Natural killer cell (primary cell): ENCODE measurements around the gene SNHG17. TPM values are rescaled to one million over a fixed set of nuclear protein-coding genes. Genes with fewer than 3 reads are reported as not detected.
A peak's percentile ranks its signal among the peaks of the same experiment; 100 is the strongest.

Experiments used
- ATAC-seq, 3 donors: fragments of 150-1000 bp in 2 of 3; fragments of 200-7000 bp in 1 of 3; cut with Tn5 transposase; 1 replicate in 1 of 3; 2 replicates in 2 of 3; pipeline ENCODE4 v1.10.0; 2021; ENCODE audit warnings: mild to moderate bottlenecking in 2 of 3, moderate library complexity in 2 of 3
- DNase-seq, 2 donors: peaks; one replicate each; pipeline versions ENCODE4 v3.0.0 to v3.0.0-alpha.2; 2013 to 2021; ENCODE audit warnings: mixed read lengths in 1 of 2
- H3K27ac ChIP-seq: one replicate; pipeline ENCODE4 v1.5.1; 2013; ENCODE audit warnings: mild to moderate bottlenecking, low read length
- H3K27me3 ChIP-seq: one replicate; pipeline ENCODE4 v1.6.1; 2013; ENCODE audit warnings: low read length; ENCODE audit not compliant: control insufficient read depth, insufficient read depth
- H3K36me3 ChIP-seq: one replicate; pipeline ENCODE4 v1.6.1; 2013; ENCODE audit warnings: low read length; ENCODE audit not compliant: control insufficient read depth, insufficient read depth
- H3K4me1 ChIP-seq: one replicate; pipeline ENCODE4 v1.6.1; 2013; ENCODE audit warnings: low read length; ENCODE audit not compliant: control insufficient read depth, insufficient read depth
- H3K4me3 ChIP-seq: one replicate; pipeline ENCODE4 v1.5.1; 2013; ENCODE audit warnings: low read length
- H3K9me3 ChIP-seq: one replicate; pipeline ENCODE4 v1.6.1; 2013; ENCODE audit warnings: low read length; ENCODE audit not compliant: control insufficient read depth, insufficient read depth
- H3K27ac Mint-ChIP-seq, 2 donors: one replicate each; pipeline ENCODE4 v1.8.0; 2022; ENCODE audit warnings: mild to moderate bottlenecking in 2 of 2, mixed read lengths in 2 of 2, moderate library complexity in 1 of 2
- H3K27me3 Mint-ChIP-seq, 2 donors: one replicate each; pipeline ENCODE4 v1.8.0; 2022; ENCODE audit warnings: low read depth in 2 of 2, mixed read lengths in 2 of 2
- H3K36me3 Mint-ChIP-seq: one replicate; pipeline ENCODE4 v1.8.0; 2022; ENCODE audit warnings: mixed read lengths
- H3K4me1 Mint-ChIP-seq, 2 donors: one replicate each; pipeline ENCODE4 v1.8.0; 2022; ENCODE audit warnings: mixed read lengths in 2 of 2
- H3K4me3 Mint-ChIP-seq: one replicate; pipeline ENCODE4 v1.8.0; 2022; ENCODE audit warnings: mild to moderate bottlenecking, moderate library complexity, mixed read lengths
- H3K9me3 Mint-ChIP-seq, 2 donors: one replicate each; pipeline ENCODE4 v1.8.0; 2022; ENCODE audit warnings: mixed read lengths in 2 of 2
- WGBS: methylation state at CpG from one replicate; pipeline ENCODE4 v1.1.7; 2013; ENCODE audit warnings: missing lambda C conversion rate; ENCODE audit not compliant: insufficient coverage; 5-methylcytosine and 5-hydroxymethylcytosine counted together
- intact Hi-C: fragments of 100-400 bp; cut with micrococcal nuclease; formaldehyde crosslinking; loops from one replicate; pipeline ENCODE4 v1.14.2; 2022
- total RNA-seq, 4 donors: library from RNA; stranded (reverse); fragments of 120-200 nt in 1 of 4; gene quantifications; one replicate each; pipeline versions ENCODE4 v1.2.3 to v1.2.4, GENCODE V29; 2013 to 2022
- TF ChIP-seq, protein P1 (sequence below): fragments of 200-600 bp; IDR thresholded peaks from one replicate; pipeline ENCODE4 v1.8.0; 2022; ENCODE audit warnings: antibody characterized with exemption

The SNHG17 gene
- total RNA-seq, 3 donors from 2014 or later (not counting 1 experiment from before 2014, with no cell fraction given): 53.5 to 64.0 (median 53.8) TPM

DNA sequence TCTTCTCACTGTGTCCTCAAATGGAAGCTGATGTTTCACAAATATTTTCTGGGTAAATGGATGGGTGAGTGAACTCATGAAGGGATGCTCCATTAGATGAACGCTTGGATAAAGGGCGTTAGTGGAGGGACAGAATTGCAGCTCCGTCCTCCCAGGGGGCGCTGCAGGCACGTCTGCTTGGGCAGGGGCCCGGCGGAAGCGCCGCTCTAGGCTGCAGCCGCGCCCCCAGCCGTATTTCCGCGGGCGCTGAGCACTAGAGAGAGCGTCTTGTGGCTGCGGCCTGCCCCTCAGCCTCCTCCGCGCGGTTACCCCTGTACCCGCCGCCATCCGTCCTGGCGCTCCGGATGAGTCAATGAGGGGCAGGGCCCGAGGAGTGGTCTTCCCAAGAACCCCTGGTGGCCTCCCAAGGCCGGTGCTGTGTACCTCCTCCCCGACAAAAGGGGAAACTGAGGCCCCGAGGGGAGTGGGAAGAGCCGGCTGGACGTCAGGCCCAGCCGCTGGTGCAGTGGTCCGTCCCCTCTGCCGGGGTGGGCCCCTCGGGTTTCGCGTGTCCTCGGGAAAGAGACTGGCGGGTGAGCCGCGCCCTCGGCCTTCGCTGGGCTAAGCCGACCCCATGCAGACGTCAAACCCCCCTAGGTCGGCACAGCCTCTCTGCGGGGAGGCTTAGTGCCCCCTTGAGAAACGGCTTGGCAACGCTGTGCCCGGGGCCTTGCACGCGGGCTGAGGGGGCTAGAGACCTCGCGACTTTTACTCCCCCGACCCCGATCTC, 11.5 kb upstream of the SNHG17 start:
- peak; percentile 96 to 98 (median 98) for ATAC-seq
- 3% methylated on average over 56 of the region's 56 CpGs for WGBS
- H3K36me3 Mint-ChIP-seq: no peaks in the 10 kb centered on the region

DNA sequence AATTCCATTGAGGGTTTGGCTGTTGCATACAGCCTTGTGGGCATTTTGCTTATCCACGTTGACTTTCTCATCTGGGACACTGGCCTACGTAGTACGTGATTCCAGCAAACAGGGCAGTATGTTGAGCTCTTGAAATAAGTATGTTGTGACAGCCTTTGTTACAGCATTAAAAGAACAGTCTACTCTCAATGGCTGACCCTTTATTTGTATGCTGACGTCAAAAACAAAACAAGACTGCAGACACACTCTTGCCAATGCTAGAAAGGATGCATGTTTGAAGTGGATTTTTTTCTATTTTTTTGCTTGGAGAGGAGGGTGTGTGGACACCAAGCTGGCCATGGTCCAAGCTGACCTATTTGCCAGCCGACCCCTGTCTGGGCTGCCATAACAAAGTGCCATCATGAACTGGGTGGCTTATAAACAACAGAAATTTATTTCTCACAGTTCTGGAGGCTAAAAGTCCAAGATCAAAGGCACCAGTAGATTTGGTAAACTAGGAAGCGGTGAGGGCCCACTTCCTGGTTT, 10.8 kb upstream of the SNHG17 start:
- Mint-ChIP-seq H3K4me1 (peaks cover 22 to 26% of the 10 kb centered on the region in 2 donors), H3K27me3 (peaks cover 11 to 14% of the 10 kb centered on the region in 2 donors), H3K4me3 (peak overlapping the region; percentile 92), H3K27ac (peak overlapping the region; percentile 81 to 88), H3K9me3 (no peaks in the 10 kb centered on the region), H3K36me3 (no peaks in the 10 kb centered on the region)
- Histone ChIP-seq H3K36me3 (no peaks in the 10 kb centered on the region), H3K27ac (peak overlapping the region; percentile 85), H3K9me3 (no peaks in the 10 kb centered on the region), H3K4me1 (peaks cover 25% of the 10 kb centered on the region), H3K27me3 (no peaks in the 10 kb centered on the region), H3K4me3 (peak overlapping the region; percentile 97)
- DNase-seq: no peak
- peak in 1 of 3 donors; percentile 1 for ATAC-seq
- intact Hi-C loops: loop anchor here (1.0 kb wide), 2 partner anchors 11 to 26 kb away; partner anchors contain the start of genes RALGAPB and SNHG17
- TF ChIP-seq, protein P1, sequence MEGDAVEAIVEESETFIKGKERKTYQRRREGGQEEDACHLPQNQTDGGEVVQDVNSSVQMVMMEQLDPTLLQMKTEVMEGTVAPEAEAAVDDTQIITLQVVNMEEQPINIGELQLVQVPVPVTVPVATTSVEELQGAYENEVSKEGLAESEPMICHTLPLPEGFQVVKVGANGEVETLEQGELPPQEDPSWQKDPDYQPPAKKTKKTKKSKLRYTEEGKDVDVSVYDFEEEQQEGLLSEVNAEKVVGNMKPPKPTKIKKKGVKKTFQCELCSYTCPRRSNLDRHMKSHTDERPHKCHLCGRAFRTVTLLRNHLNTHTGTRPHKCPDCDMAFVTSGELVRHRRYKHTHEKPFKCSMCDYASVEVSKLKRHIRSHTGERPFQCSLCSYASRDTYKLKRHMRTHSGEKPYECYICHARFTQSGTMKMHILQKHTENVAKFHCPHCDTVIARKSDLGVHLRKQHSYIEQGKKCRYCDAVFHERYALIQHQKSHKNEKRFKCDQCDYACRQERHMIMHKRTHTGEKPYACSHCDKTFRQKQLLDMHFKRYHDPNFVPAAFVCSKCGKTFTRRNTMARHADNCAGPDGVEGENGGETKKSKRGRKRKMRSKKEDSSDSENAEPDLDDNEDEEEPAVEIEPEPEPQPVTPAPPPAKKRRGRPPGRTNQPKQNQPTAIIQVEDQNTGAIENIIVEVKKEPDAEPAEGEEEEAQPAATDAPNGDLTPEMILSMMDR: no peak
- 85% methylated on average over 6 of the region's 6 CpGs for WGBS

More for the DNA sequence above, 11.5 kb upstream of the SNHG17 start:
- peak overlapping the region; percentile 92 for H3K4me3 Mint-ChIP-seq
- Histone ChIP-seq H3K9me3 (no peaks in the 10 kb centered on the region), H3K27me3 (no peaks in the 10 kb centered on the region), H3K36me3 (no peaks in the 10 kb centered on the region), H3K4me3 (peak overlapping the region; percentile 97), H3K4me1 (peaks cover 25% of the 10 kb centered on the region), H3K27ac (peak overlapping the region; percentile 85)
- no peaks in the 10 kb centered on the region for H3K9me3 Mint-ChIP-seq
- intact Hi-C loops: loop anchor here (1.0 kb wide), 2 partner anchors 11 to 26 kb away; partner anchors contain the start of genes RALGAPB and SNHG17
- peaks cover 22 to 26% of the 10 kb centered on the region in 2 donors for H3K4me1 Mint-ChIP-seq
- TF ChIP-seq, protein P1: peak; percentile 100
- peak; percentile 91 to 97 for DNase-seq
- H3K27ac Mint-ChIP-seq: peak overlapping the region; percentile 81 to 88
- peaks cover 10 to 12% of the 10 kb centered on the region in 2 donors for H3K27me3 Mint-ChIP-seq

DNA sequence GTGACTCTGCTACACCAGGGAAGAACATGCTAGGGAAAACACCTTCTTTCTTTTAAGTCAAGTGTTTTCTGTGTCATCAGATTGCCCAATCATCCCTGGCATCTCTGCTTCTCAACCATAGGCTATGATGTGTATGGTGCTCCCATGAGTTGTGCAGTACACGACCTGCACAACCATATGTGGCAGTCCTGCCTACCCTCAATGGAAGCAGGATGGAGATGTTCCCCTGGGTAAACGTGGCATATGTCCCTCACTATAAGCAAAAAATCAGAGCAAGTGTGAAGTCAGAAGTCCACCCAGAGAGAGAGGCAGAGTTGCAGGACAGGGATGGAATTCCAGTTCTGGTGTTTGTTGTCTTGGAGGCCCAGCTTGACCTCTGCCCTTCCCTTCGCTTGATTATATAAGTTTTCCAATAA, 10.3 kb upstream of the SNHG17 start:
- peaks cover 11 to 14% of the 10 kb centered on the region in 2 donors for H3K27me3 Mint-ChIP-seq
- ATAC-seq: no peak
- Histone ChIP-seq H3K9me3 (no peaks in the 10 kb centered on the region), H3K27me3 (no peaks in the 10 kb centered on the region), H3K4me3 (no peak overlapping the region), H3K27ac (no peak overlapping the region), H3K36me3 (no peaks in the 10 kb centered on the region), H3K4me1 (peaks cover 25% of the 10 kb centered on the region)
- intact Hi-C loops: no loop called here
- no peak overlapping the region for H3K27ac Mint-ChIP-seq
- TF ChIP-seq, protein P1: no peak
- H3K36me3 Mint-ChIP-seq: no peaks in the 10 kb centered on the region
- DNase-seq: no peak
- peaks cover 22 to 26% of the 10 kb centered on the region in 2 donors for H3K4me1 Mint-ChIP-seq
- no peaks in the 10 kb centered on the region for H3K9me3 Mint-ChIP-seq
- H3K4me3 Mint-ChIP-seq: peak overlapping the region; percentile 13
- 96% methylated on average over 3 of the region's 3 CpGs for WGBS
